ENCODE results near the gene BIK. TPM values are rescaled to one million over a fixed set of nuclear protein-coding genes. Genes with fewer than 3 reads are reported as not detected.

BIK gene
- total and polyA plus RNA-seq, 2 donors (not counting 1 experiment from before 2014, with no cell fraction given), result not detected

- Histone ChIP-seq H3K4me1 (ENCODE audit: control insufficient read depth, extremely low read depth, insufficient read depth, low read length) (peaks cover 3% of the 10 kb centered on the region), H3K27ac (ENCODE audit: insufficient read depth, low read length) (peak within 1 kb of the TSS; percentile 29), H3K27me3 (ENCODE audit: control insufficient read depth, insufficient read depth, low read length) (no peaks in the 10 kb centered on the region), H2AFZ (ENCODE audit: low read length) (peak within 1 kb of the TSS; percentile 74), H3K79me2 (ENCODE audit: control insufficient read depth, insufficient read depth, low read length) (peaks cover 24% of the 10 kb centered on the region), H3K4me2 (ENCODE audit: extremely low read depth, insufficient read depth, low read length) (peak within 1 kb of the TSS; percentile 75), H3K4me3 (replicated peaks in 1 of 4; ENCODE audit: control extremely low read depth in 1 of 4, insufficient read depth in 1 of 4, low read depth in 3 of 4, low read length in 4 of 4) (peak within 1 kb of the TSS; percentile 63 to 74 (median 67)), H3K36me3 (ENCODE audit: control insufficient read depth, insufficient read depth, low read length) (no peaks in the 10 kb centered on the region), H3K9ac (ENCODE audit: insufficient read depth, low read length) (peak within 1 kb of the TSS; percentile 59), H4K20me1 (ENCODE audit: control insufficient read depth, extremely low read depth, insufficient read depth, low read length) (no peaks in the 10 kb centered on the region), H3K9me3 (ENCODE audit: control insufficient read depth, insufficient read depth, low read depth, low read length) (no peaks in the 10 kb centered on the region)
- peak; percentile 37 to 41 for DNase-seq (ENCODE audit: low read depth in 2 of 2)
- TF ChIP-seq CTCF (conservative IDR thresholded peaks at IDR 0.05 in 1 of 2, IDR thresholded peaks at IDR 0.05 in 1 of 2; ENCODE audit: low read depth in 1 of 2, low read length in 2 of 2), result no peak
Measured at GRCh38 chr22:43151251-43152002, 40.9 kb downstream of the BIK start, which contains the start of gene TSPO. Gene TSPO, plus strand, starts transcription at chr22:43151559. Its CDS starts 7,680 bp downstream, at chr22:43159239.

GRCh38 chr22:43152003-43152356, 41.4 kb downstream of the BIK start:
- no peaks in the 10 kb centered on the region for H3K27me3 ChIP-seq (ENCODE audit: control insufficient read depth, insufficient read depth, low read length)
- H3K4me1 ChIP-seq (ENCODE audit: control insufficient read depth, extremely low read depth, insufficient read depth, low read length), result peaks cover 3% of the 10 kb centered on the region
- no peaks in the 10 kb centered on the region for H3K9me3 ChIP-seq (ENCODE audit: control insufficient read depth, insufficient read depth, low read depth, low read length)
- no peaks in the 10 kb centered on the region for H4K20me1 ChIP-seq (ENCODE audit: control insufficient read depth, extremely low read depth, insufficient read depth, low read length)
- peak overlapping the region; percentile 63 to 74 (median 67) for H3K4me3 ChIP-seq (replicated peaks in 1 of 4; ENCODE audit: control extremely low read depth in 1 of 4, insufficient read depth in 1 of 4, low read depth in 3 of 4, low read length in 4 of 4)
- no peak for TF ChIP-seq CTCF (conservative IDR thresholded peaks at IDR 0.05 in 1 of 2, IDR thresholded peaks at IDR 0.05 in 1 of 2; ENCODE audit: low read depth in 1 of 2, low read length in 2 of 2)
- TF ChIP-seq EZH2 (IDR thresholded peaks at IDR 0.05; ENCODE audit: low read length, missing control alignments), result no peak
- peaks cover 28% of the 10 kb centered on the region for H3K79me2 ChIP-seq (ENCODE audit: control insufficient read depth, insufficient read depth, low read length)
- no peaks in the 10 kb centered on the region for H3K36me3 ChIP-seq (ENCODE audit: control insufficient read depth, insufficient read depth, low read length)
- no peak overlapping the region for H2AFZ ChIP-seq (ENCODE audit: low read length)
- H3K27ac ChIP-seq (ENCODE audit: insufficient read depth, low read length), result peak overlapping the region; percentile 29
- no peak for DNase-seq (ENCODE audit: low read depth in 2 of 2)
- peak overlapping the region; percentile 75 for H3K4me2 ChIP-seq (ENCODE audit: extremely low read depth, insufficient read depth, low read length)
- peak overlapping the region; percentile 59 for H3K9ac ChIP-seq (ENCODE audit: insufficient read depth, low read length)

GRCh38 chr22:43152357-43153071, 42.0 kb downstream of the BIK start:
- H2AFZ ChIP-seq (ENCODE audit: low read length), result no peak overlapping the region
- H3K27me3 ChIP-seq (ENCODE audit: control insufficient read depth, insufficient read depth, low read length), result no peaks in the 10 kb centered on the region
- H3K9ac ChIP-seq (ENCODE audit: insufficient read depth, low read length), result peak overlapping the region; percentile 41
- H4K20me1 ChIP-seq (ENCODE audit: control insufficient read depth, extremely low read depth, insufficient read depth, low read length), result no peaks in the 10 kb centered on the region
- H3K9me3 ChIP-seq (ENCODE audit: control insufficient read depth, insufficient read depth, low read depth, low read length), result no peaks in the 10 kb centered on the region
- H3K36me3 ChIP-seq (ENCODE audit: control insufficient read depth, insufficient read depth, low read length), result no peaks in the 10 kb centered on the region
- H3K4me3 ChIP-seq (replicated peaks in 1 of 4; ENCODE audit: control extremely low read depth in 1 of 4, insufficient read depth in 1 of 4, low read depth in 3 of 4, low read length in 4 of 4), result peak overlapping the region; percentile 63 to 74 (median 67)
- peak overlapping the region; percentile 75 for H3K4me2 ChIP-seq (ENCODE audit: extremely low read depth, insufficient read depth, low read length)
- peak overlapping the region; percentile 29 for H3K27ac ChIP-seq (ENCODE audit: insufficient read depth, low read length)
- TF ChIP-seq EZH2 (IDR thresholded peaks at IDR 0.05; ENCODE audit: low read length, missing control alignments), result no peak
- no peak for TF ChIP-seq CTCF (conservative IDR thresholded peaks at IDR 0.05 in 1 of 2, IDR thresholded peaks at IDR 0.05 in 1 of 2; ENCODE audit: low read depth in 1 of 2, low read length in 2 of 2)
- H3K4me1 ChIP-seq (ENCODE audit: control insufficient read depth, extremely low read depth, insufficient read depth, low read length), result peaks cover 3% of the 10 kb centered on the region
- peak; percentile 51 to 55 for DNase-seq (ENCODE audit: low read depth in 2 of 2)
- H3K79me2 ChIP-seq (ENCODE audit: control insufficient read depth, insufficient read depth, low read length), result peaks cover 29% of the 10 kb centered on the region

All from fibroblast of lung (primary cell).